NCI-H226 (cell line): ENCODE results near the gene CREB3L1.
A peak's percentile ranks its signal among the peaks of the same experiment; 100 is the strongest.

Experiments used
- DNase-seq: peaks from one replicate; pipeline ENCODE4 v3.0.0-alpha.2; 2015

The CREB3L1 gene

GRCh38 chr11:46369458-46370152 lies 92.1 kb downstream of the CREB3L1 start:
- peak; percentile 91 for DNase-seq

GRCh38 chr11:46370253-46370652 lies 92.8 kb downstream of the CREB3L1 start:
- DNase-seq, result no peak
